Activated T-helper 1 cell treated with Interleukin-2 at 50 U/mL for 16 hours (primary cell): ENCODE results near the gene WBP2NL.
A peak's percentile ranks its signal among the peaks of the same experiment; 100 is the strongest.
"Not testable (repeated sequence)": the region's sequence is repeated elsewhere in the genome, so short reads cannot be mapped to it uniquely, and the experiment has no call there.

Experiments
- DNase-seq: peaks from one replicate; pipeline ENCODE4 v3.0.0-alpha.2; 2020; ENCODE audit warnings: low read depth

Gene WBP2NL

GRCh38 chr22:41998361-41999261, at the start of gene WBP2NL:
TSS of gene WBP2NL (plus strand) at chr22:41998788. CDS start at chr22:41998819, 31 bp downstream.
- DNase-seq = peak; percentile 81

DNA sequence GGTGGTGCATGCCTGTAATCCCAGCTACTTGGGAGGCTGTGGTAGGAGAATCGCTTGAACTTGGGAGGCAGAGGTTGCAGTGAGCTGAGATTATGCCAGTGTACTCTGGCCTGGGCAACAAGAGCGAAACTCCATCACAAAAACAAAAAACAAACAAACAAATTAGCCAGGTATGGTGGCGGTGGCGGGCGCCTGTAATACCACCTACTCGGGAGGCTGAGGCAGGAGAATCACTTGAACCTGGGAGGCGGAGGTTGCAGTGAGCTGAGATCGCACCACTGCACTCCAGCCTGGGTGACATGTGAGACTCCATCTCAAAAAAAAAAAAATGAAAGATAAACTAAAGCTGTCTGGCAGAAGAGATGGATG, 49.7 kb upstream of the WBP2NL start:
- not testable (repeated sequence) for DNase-seq

- no peak for DNase-seq
Measured at GRCh38 chr22:41949297-41949965, 49.2 kb upstream of the WBP2NL start.

- DNase-seq = no peak
Measured at GRCh38 chr22:41951898-41952474, 46.6 kb upstream of the WBP2NL start, which contains the start of gene SMIM45. TSS of gene SMIM45 (plus strand) at chr22:41952150.

GRCh38 chr22:41952713-41953112, 45.9 kb upstream of the WBP2NL start:
- DNase-seq = no peak

- no peak for DNase-seq
Measured at GRCh38 chr22:41957941-41958556, 40.5 kb upstream of the WBP2NL start.

GRCh38 chr22:41963453-41964111, 35.0 kb upstream of the WBP2NL start:
- no peak for DNase-seq

- no peak for DNase-seq
Measured at GRCh38 chr22:41964112-41964491, 34.5 kb upstream of the WBP2NL start.

DNA sequence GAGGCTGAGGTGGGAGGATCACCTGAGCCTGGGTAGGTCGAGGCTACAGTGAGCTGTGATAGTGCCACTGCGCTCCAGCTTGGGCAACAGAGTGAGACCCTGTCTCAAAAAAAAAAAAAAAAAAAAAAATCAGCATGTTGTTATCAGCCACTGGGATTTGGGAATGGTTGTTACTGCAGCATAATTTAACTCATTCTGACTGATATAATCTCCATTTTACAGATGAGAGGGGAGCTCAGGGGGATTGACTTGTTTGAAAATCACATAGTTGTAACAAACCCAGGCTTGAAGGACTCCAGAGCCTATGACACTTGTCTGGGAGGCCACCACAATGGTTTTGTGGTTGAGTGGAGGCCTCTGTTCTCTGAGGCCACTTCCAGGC, 32.4 kb upstream of the WBP2NL start:
- DNase-seq = no peak

DNA sequence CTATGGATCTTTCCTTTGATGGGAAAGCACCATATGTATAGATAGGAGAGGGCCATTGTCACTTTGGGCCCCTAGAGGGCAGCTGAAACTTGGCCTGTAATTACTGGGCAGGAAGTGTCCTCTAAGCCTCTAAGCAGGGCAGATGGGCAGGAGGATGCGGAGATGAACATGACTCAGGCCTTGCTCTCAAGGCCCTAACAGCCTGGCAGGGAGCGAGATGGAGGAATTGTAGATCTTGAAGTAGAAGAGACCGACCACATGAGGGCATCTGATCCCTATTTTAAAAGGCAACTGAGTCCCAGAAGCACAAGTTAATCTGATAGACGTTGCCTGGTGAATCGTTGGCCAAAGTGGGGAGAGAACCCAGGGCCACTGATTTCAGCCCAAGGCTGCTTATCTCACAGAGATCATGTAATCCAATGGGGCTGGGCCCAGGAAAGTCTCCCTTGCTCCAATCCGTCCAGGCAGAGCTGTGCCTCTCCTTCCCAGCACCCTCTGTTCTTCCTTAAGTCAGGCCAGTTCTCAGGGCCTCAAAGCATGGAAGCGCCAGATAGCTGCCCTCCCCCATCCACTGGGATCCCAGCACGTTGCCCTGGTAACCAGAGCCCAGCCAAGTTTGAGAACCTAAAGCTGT, 31.9 kb upstream of the WBP2NL start:
- no peak for DNase-seq

DNA sequence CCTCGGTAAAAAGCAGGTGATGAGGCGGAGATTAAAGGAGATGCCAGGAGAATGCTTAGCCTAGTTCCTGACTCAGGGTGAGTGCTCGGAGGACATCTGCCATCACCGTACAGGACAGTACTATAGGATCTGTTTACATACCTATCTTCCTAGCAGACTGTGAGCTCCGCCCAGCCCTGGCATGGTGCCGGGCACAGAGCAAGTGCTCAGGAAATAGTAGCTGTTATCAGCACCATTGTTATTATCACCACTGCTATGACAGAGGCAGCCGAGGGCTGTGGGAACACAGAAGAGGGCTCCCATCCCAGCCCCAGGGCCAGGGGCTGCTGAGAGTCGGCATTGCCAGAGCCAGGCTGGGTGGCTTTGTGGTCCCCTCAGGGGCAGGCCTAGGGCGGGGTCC, 30.0 kb upstream of the WBP2NL start:
- DNase-seq = no peak

- no peak for DNase-seq
Measured at GRCh38 chr22:41969110-41969646, 29.4 kb upstream of the WBP2NL start, which contains the start of gene SEPTIN3. TSS of gene SEPTIN3 (plus strand) at chr22:41969443. CDS start at chr22:41971493, 2,050 bp downstream.

DNA sequence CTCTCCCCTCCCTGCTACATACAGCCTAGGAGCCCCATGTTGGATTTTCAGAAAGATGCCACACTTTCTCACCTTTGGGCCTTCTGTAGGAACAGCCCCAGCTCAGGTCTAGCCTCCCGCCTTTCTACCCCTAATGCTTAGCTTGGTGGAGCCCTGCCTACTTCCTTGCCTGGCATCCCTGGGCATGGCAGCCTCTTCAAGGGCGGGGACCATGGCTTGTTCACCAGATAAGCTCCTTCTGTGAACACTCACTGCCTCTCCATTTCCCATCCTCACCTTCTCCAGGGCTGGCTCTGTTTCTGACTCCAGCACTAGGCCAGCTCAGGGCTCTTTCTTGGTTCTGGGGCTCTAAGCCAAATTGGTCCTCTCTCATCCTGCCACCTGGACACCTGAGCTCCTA, 28.0 kb upstream of the WBP2NL start:
- no peak for DNase-seq

- no peak for DNase-seq
Measured at GRCh38 chr22:41971431-41971830, 27.2 kb upstream of the WBP2NL start.

GRCh38 chr22:41974691-41975290, 23.8 kb upstream of the WBP2NL start:
- no peak for DNase-seq

DNA sequence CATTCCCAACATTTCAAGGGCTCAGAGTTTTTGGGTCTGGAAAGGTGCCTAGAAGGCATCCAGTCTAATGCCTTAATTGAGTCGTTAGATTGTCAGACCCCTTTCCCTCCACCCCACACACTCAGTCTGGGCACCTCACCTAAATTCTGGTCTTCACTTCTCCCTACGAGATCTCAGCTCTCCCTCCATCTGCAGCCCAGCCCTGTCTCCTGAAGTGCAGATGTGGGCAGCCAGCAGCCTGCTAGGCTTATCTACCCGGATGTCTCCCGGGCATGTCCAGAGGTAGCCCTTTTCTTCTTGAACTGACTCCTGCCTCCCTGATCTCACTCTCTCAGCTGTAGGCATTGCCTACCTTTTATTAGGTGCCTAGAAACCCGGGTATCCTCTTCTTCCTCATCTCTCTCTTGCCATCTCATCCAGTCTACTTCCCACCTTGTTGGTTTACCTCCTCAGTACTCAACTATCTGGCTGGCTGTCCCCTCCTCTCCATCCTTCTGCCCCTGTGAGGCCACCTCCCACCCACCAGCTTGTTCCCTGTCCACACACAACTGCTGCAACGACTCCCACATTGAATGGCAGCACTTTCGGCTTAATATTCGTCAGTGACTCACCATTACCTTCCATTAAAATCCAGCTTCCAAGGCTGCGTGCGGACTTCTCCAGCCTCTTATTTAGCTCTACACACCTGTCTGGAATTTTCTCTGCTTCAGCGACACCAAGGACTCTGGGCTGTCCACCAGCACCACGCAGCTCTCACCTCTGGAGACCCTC, 23.1 kb upstream of the WBP2NL start:
- no peak for DNase-seq

DNA sequence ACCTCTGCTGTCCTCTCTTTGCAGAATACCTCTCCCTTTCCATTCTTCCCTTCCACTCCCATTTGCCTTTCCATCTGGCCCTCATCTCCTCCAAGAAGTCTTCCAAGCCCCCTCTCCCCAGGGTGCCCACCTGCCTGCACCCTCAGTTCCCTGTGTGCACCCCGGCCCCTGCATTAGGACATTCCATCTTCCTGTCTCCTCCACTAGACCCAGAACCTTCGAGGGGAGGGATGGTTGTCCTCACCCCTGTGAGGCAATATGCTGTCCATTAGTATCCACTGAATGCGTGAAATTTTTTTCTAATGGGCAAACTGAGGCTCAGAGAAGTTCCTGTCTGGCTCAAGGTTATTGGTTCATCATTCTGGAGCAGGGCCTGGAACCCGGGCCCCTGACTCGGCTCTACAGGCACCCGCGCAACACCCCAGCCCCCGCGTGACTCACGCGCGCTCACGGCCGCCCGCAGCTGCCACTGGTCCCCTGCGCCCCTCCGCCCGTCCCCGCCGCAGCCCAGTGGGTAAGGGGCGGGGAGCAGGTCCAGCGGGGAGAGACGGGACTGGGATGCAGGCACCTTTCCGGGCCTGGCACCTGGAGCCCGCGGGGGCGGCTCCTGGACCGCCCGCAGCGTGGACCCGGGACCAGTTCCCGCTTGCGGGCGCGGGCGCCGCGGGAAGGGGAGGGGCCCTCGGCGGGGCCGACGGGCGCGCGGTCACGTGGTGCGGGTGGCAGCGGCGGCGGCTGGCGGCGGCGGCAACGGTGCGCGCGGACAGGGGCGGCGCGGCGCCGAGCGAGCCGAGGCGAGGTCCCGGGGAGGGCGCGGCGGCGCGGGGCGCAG, 22.3 kb upstream of the WBP2NL start:
- peak; percentile 37 for DNase-seq

- DNase-seq = no peak
Measured at GRCh38 chr22:41976961-41977566, 21.5 kb upstream of the WBP2NL start.

GRCh38 chr22:41978732-41979131, 19.9 kb upstream of the WBP2NL start:
- no peak for DNase-seq
